Lower leg skin (tissue), 4 donors: Measurements from ENCODE around the gene VTI1A. TPM values are rescaled to one million over a fixed set of nuclear protein-coding genes. Genes with fewer than 3 reads are reported as not detected.

Experiments
- DNase-seq, 2 donors: peaks; one replicate each; pipeline ENCODE4 v3.0.0-alpha.2; 2019; ENCODE audit warnings: low spot score in 2 of 2
- H3K4me3 ChIP-seq: fragments of 200-600 bp; sonication (generic); 2 replicates; pipeline ENCODE4 v1.5.1; 2017; ENCODE audit warnings: mild to moderate bottlenecking, low read depth; ENCODE audit not compliant: poor library complexity, severe bottlenecking
- POLR2A ChIP-seq, 2 donors: fragments of 450-650 bp; IDR thresholded peaks; one replicate each; pipeline ENCODE4 v1.6.1; 2016 to 2017; ENCODE audit warnings: antibody characterized with exemption in 2 of 2, mild to moderate bottlenecking in 1 of 2, moderate library complexity in 1 of 2
- WGBS, 2 donors: methylation state at CpG; one replicate each; pipeline ENCODE4 v1.1.5; 2018; 5-methylcytosine and 5-hydroxymethylcytosine counted together
- intact Hi-C: fragments of 100-400 bp; cut with DNase I; formaldehyde crosslinking; loops from one replicate; pipeline ENCODE4 v1.15.0; 2023; ENCODE audit warnings: low total_unique reads
- total RNA-seq, 4 donors: library from RNA; depleted of rRNA; stranded (reverse); fragments of >200 nt; gene quantifications; one replicate each; pipeline ENCODE4 v1.1.0, GENCODE V29; 2016
- TF ChIP-seq, protein P1 (sequence below), 3 donors: fragments of 450-650 bp; IDR thresholded peaks; one replicate each; pipeline ENCODE4 v1.5.1; 2016; ENCODE audit warnings: antibody characterized with exemption in 3 of 3, mild to moderate bottlenecking in 3 of 3, moderate library complexity in 2 of 3

Gene VTI1A
- total RNA-seq, 4 donors from 2014 or later, result 30.8 to 85.7 (median 35.6) TPM

DNA sequence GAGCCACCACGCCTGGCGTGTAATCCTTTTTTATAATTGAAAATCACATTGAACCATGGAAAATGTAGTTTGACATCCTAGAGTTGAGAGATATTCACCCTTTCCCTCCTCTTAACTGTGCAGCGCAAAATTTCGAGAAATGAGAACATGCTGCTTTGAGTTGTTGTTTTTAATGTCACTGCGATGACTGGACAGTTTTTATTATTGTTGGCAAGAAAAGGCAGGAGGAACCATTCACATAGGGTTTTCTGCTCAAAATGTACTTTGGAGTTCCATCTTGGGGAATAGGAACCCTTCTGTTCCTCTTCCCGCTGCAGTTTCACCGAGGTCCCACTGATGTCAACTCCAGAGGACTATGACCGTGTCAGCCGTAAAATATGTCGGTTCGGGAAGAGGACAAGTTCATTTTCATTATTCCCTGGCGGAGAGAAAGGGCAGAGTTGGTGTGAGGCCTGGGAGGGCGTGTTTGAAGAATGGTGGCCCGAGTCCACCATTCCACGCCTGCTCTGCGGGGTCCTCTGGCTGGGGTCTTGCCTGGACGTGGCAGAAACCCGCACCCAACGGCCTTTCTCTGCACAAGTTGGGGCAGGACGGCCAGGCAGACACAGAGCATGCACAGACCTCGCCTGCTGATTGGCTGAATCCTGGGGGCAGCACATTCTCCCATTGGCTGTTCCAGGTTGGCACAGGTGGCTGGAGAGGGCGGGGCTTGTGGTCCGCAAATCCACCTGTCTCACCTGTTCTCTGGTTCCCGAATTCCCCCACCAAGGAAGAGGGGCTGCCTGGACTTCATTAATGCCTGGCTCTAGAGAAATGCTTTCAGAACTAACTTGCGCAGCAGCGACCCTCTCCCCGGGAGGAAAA is 397.9 kb downstream of the VTI1A start:
- 92 to 94% methylated on average over 27 of the region's 27 CpGs for WGBS, 2 donors
- no peak overlapping the region for H3K4me3 ChIP-seq
- intact Hi-C loops, result no loop called here
- TF ChIP-seq, protein P1, sequence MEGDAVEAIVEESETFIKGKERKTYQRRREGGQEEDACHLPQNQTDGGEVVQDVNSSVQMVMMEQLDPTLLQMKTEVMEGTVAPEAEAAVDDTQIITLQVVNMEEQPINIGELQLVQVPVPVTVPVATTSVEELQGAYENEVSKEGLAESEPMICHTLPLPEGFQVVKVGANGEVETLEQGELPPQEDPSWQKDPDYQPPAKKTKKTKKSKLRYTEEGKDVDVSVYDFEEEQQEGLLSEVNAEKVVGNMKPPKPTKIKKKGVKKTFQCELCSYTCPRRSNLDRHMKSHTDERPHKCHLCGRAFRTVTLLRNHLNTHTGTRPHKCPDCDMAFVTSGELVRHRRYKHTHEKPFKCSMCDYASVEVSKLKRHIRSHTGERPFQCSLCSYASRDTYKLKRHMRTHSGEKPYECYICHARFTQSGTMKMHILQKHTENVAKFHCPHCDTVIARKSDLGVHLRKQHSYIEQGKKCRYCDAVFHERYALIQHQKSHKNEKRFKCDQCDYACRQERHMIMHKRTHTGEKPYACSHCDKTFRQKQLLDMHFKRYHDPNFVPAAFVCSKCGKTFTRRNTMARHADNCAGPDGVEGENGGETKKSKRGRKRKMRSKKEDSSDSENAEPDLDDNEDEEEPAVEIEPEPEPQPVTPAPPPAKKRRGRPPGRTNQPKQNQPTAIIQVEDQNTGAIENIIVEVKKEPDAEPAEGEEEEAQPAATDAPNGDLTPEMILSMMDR (IDR thresholded peaks at IDR 0.05), result no peak
- TF ChIP-seq POLR2A (IDR thresholded peaks at IDR 0.05), result no peak
- DNase-seq, result no peak

DNA sequence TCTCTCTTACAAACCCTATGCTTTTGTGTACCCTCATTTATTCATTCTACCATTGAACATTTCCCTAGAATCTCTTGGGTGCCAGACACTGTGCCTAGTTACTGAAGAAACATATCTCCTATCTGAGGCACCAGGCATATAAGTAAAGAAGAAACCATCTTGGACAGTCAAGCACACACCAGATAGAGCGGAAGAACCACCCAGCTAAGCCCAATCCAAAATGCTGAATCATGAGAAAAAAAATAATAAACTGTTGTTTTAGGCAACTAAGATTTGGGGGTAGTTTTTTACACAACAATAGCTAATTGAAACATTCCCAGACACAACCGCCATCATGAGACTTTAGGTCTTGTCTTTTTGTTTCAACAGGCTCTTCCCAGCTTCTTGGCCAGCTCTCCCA is 400.8 kb downstream of the VTI1A start:
- TF ChIP-seq, protein P1 (IDR thresholded peaks at IDR 0.05), result no peak
- TF ChIP-seq POLR2A (IDR thresholded peaks at IDR 0.05), result no peak
- intact Hi-C loops, result no loop called here
- 96 to 97% methylated on average over 2 of the region's 2 CpGs for WGBS, 2 donors

DNA sequence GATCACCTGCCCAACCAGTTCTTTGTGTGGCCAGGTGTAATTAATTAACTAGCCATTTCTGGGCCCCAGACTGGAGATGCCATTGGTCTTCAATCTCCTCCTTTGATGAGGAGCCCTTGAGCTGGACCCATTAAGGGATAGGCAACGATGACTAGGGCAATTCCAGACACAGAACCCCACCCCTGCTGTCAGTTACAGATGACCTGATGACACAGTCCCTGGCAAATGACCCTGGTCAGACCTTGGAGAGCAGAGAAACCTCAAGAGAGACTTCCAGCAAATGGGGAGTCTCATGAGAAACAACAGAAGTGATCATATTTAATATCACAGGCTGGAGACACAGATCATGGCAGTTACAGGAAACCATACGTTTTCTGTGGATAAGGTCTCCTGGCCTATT is 401.2 kb downstream of the VTI1A start:
- H3K4me3 ChIP-seq, result no peak overlapping the region
- intact Hi-C loops, result no loop called here
- TF ChIP-seq POLR2A (IDR thresholded peaks at IDR 0.05), result no peak
- TF ChIP-seq, protein P1 (IDR thresholded peaks at IDR 0.05), result no peak
- no peak for DNase-seq
- 89 to 92% methylated on average over 2 of the region's 2 CpGs for WGBS, 2 donors

More for the DNA sequence above, 400.8 kb downstream of the VTI1A start:
- no peak overlapping the region for H3K4me3 ChIP-seq
- no peak for DNase-seq

DNA sequence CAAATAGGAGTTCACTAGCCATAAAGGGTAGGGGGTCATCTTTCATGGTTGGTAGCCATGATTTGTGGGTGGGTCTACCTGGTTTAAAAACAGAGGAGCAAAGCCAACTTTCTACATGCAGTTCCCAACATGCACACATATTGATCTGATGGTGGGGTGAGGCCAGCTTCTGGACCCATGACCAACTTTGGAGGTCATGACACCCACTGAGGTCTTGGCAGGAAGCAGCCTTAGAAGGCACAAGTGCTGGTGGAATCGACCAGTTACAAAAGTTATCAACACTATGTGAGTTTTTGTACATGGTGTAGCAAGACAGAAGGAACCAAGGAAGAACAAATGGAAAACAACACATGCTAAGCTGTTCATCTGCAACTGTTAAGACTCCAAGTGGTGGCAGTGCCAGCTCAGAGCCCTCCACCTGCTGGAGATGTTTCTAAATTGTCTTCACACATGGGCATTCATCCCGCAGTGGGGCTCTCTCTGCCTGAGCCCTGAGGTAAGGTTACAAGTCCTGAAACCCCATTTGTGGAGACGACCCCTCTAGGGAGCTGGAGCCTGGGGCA is 401.9 kb downstream of the VTI1A start:
- DNase-seq, result no peak
- intact Hi-C loops, result no loop called here
- TF ChIP-seq, protein P1 (IDR thresholded peaks at IDR 0.05), result no peak
- TF ChIP-seq POLR2A (IDR thresholded peaks at IDR 0.05), result no peak
- no peak overlapping the region for H3K4me3 ChIP-seq
- 90 to 98% methylated on average over 3 of the region's 3 CpGs for WGBS, 2 donors

DNA sequence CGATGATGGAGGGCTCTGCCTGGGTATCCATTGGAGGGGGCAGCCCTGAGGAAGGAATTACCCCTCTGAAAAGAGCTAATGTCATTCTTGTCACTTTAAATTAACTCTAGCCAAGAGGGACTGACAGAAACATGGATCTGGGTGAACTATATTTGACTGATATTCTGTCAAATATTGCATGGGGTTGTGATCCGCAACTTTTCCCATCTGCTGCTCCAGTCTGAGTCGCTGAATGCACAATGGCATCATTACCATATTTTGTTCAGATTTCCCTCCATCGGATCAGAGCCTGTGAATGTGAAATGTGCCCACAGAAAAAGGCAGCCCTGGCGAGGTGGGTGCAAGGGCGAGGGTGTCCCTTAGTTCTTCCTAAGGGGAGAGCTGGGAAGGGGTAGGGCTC is 402.5 kb downstream of the VTI1A start:
- intact Hi-C loops, result no loop called here
- TF ChIP-seq, protein P1 (IDR thresholded peaks at IDR 0.05), result no peak
- TF ChIP-seq POLR2A (IDR thresholded peaks at IDR 0.05), result no peak
- DNase-seq, result no peak
- WGBS, 2 donors, result 93 to 96% methylated on average over 6 of the region's 6 CpGs
- H3K4me3 ChIP-seq, result no peak overlapping the region
